HepG2 (cell line): Measurements from ENCODE around the gene COL27A1.
"Not testable (repeated sequence)": the region's sequence is repeated elsewhere in the genome, so short reads cannot be mapped to it uniquely, and the experiment has no call there.

ENCODE experiments used
- CTCF ChIP-seq: sonication (generic); formaldehyde crosslinking; IDR thresholded peaks from 2 replicates; pipeline ENCODE4 v1.5.0; 2020; ENCODE audit warnings: mild to moderate bottlenecking, missing genetic modification reagents, moderate library complexity
- ESRRA ChIP-seq: sonication (generic); formaldehyde crosslinking; IDR thresholded peaks from 2 replicates; pipeline ENCODE4 v1.5.1; 2020; ENCODE audit warnings: mild to moderate bottlenecking, low read depth, missing genetic modification reagents
- ETV6 ChIP-seq: sonication (generic); formaldehyde crosslinking; conservative IDR thresholded peaks from 2 replicates; pipeline ENCODE4 v1.4.0; 2020; ENCODE audit warnings: missing genetic modification reagents
- KLF6 ChIP-seq: IDR thresholded peaks from 2 replicates; pipeline ENCODE4 v1.8.0; 2016; ENCODE audit warnings: missing biosample characterization, missing genetic modification reagents
- ZNF713 ChIP-seq: sonication (generic); formaldehyde crosslinking; IDR thresholded peaks from 2 replicates; pipeline ENCODE4 v1.4.0; 2020; ENCODE audit warnings: mild to moderate bottlenecking, missing genetic modification reagents

- TF ChIP-seq KLF6 (CRISPR knock-in tag); ESRRA (CRISPR knock-in tag); CTCF; ETV6 (CRISPR knock-in tag); ZNF713 (CRISPR knock-in tag): not testable (repeated sequence)
Observed at GRCh38 chr9:114128759-114129158, 26.6 kb upstream of the COL27A1 start.
